Retinal pigment epithelial cell (primary cell): Measurements from ENCODE around the gene CDYL2.

ENCODE experiments used
- DNase-seq: peaks from one replicate; pipeline ENCODE4 v3.0.0-alpha.2; 2010; ENCODE audit warnings: low read depth
- H3K4me3 ChIP-seq: 2 replicates; pipeline ENCODE4 v1.5.1; 2011; ENCODE audit warnings: mild to moderate bottlenecking, low read length, control low read depth, moderate library complexity
- CTCF ChIP-seq: conservative IDR thresholded peaks from 2 replicates; pipeline ENCODE4 v1.5.1; 2011; ENCODE audit warnings: low read depth, low read length, control low read depth, inconsistent platforms

The CDYL2 gene

GRCh38 chr16:80667251-80667560 lies 137.2 kb downstream of the CDYL2 start:
- no peak for DNase-seq
- no peak overlapping the region for H3K4me3 ChIP-seq
- no peak for TF ChIP-seq CTCF

DNA sequence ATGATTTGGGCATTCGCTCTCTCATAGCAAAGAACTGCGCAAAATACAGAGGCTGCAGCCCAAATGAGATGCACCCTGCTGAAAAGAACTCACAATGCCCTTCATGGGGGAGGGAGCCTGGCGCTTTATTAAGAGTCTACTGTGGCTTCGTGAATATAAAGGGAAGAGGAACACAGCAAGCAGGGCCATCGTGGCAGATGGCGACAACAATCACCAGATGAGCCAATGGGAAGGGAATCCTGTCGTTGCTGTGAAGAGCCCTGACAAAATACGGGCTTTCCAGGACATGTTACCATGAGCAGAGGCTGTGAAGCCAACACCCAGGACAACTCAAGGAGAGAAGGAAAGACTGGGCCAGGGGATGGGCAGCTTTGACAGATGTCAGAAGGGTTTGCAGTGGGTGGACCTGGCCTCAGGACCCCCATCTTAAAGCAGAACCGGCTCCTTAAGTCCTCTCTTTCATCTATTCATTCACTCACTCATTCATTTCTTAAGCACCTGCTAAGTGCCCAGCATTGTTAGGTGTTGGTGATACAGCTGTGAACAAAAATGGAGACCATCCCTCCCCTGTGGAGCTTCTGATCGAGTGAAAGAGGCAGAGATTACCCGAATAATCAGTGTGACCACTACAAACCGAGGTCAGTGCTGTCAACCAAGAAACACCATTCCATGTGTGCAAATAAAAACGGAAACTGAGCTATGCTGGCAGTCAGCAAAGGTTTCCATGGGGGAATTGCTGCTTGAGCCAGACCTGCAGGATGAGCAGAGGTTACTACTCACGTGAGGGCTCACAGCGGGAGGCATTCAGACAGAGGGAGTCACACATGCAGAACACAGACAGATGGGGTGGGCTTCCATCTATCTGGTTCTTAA lies 137.8 kb downstream of the CDYL2 start:
- DNase-seq, result no peak
- H3K4me3 ChIP-seq, result no peak overlapping the region
- no peak for TF ChIP-seq CTCF

DNA sequence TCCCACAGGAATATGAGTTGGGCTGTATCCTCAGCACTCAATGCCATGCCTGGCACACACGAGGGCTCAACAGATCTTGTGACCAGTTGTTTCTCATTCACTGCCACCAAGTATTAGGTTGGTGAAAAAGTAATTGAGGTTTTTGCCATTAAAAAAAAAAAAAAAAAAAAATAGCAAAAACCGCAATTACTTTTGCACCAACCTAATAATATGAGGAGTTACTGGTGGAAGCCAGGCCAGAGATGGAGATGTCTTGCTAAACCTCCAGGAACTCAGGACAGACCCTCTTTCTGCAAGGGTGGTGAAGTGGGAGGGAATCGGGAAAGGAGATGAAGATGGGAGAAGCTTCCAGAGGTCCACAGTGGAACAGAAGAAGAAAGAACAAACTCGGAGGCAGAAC lies 139.0 kb downstream of the CDYL2 start:
- no peak for TF ChIP-seq CTCF
- no peak overlapping the region for H3K4me3 ChIP-seq
- no peak for DNase-seq

- no peak for TF ChIP-seq CTCF
- H3K4me3 ChIP-seq, result no peak overlapping the region
- no peak for DNase-seq
These were observed 139.6 kb downstream of the CDYL2 start for GRCh38 chr16:80664786-80665185.

DNA sequence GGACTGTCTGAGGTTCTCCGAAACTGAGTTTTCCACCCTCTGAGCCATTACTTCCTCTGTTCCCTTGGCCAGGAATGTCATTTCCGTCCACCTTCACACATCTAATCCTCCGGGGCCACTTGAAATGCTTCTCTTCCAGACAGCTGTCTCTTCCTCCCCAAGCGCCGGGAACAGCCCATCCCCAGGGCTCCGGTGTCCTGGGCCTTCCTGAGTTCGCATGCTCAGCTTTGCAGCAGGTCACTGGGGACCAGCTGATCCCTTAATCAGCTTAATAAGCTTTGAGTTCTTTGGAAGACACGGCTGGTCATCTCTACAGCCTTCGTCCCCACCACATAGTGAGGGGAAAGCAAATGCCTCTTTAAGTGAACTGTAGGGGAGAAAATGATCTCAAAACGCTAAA lies 140.2 kb downstream of the CDYL2 start:
- H3K4me3 ChIP-seq, result no peak overlapping the region
- TF ChIP-seq CTCF, result no peak
- DNase-seq, result peak; percentile 16

- no peak overlapping the region for H3K4me3 ChIP-seq
- no peak for DNase-seq
- no peak for TF ChIP-seq CTCF
These were observed 141.3 kb downstream of the CDYL2 start for GRCh38 chr16:80663078-80663477.

- no peak overlapping the region for H3K4me3 ChIP-seq
- no peak for TF ChIP-seq CTCF
- no peak for DNase-seq
These were observed 144.5 kb downstream of the CDYL2 start for GRCh38 chr16:80659865-80660264.
